Cerebellar cortex (tissue), 1 donor: Measurements from ENCODE around the gene SULT2B1.

ENCODE experiments used
- DNase-seq: peaks from one replicate; pipeline ENCODE4 v3.0.0-alpha.2; 2015; ENCODE audit warnings: low spot score

The SULT2B1 gene

GRCh38 chr19:48600679-48601417 lies 48.9 kb downstream of the SULT2B1 start:
- no peak for DNase-seq

- DNase-seq: no peak
These were observed 51.0 kb downstream of the SULT2B1 start for GRCh38 chr19:48603001-48603400.

GRCh38 chr19:48603449-48603848 lies 51.5 kb downstream of the SULT2B1 start:
- no peak for DNase-seq

- no peak for DNase-seq
These were observed 51.9 kb downstream of the SULT2B1 start for GRCh38 chr19:48603850-48604249.

- DNase-seq: no peak
These were observed 54.7 kb downstream of the SULT2B1 start, which contains the start of gene SPACA4 for GRCh38 chr19:48606463-48607358. Gene SPACA4 (plus strand): TSS chr19:48606742. CDS start chr19:48606979, 237 bp downstream.

GRCh38 chr19:48607359-48607755 lies 55.4 kb downstream of the SULT2B1 start:
- DNase-seq: no peak

- no peak for DNase-seq
These were observed 56.9 kb downstream of the SULT2B1 start for GRCh38 chr19:48608798-48609263.

GRCh38 chr19:48609571-48610108 lies 57.7 kb downstream of the SULT2B1 start:
- DNase-seq: no peak

- DNase-seq: no peak
These were observed 59.9 kb downstream of the SULT2B1 start for GRCh38 chr19:48611872-48612271.

GRCh38 chr19:48613024-48613851 lies 61.3 kb downstream of the SULT2B1 start:
- DNase-seq: no peak

GRCh38 chr19:48613852-48614435 lies 62.0 kb downstream of the SULT2B1 start:
- no peak for DNase-seq

- no peak for DNase-seq
These were observed 62.7 kb downstream of the SULT2B1 start, which contains the start of gene FAM83E for GRCh38 chr19:48614436-48615230. Gene FAM83E (minus strand): TSS chr19:48615076. CDS start chr19:48613372, 1,704 bp downstream.

- DNase-seq: no peak
These were observed 63.5 kb downstream of the SULT2B1 start for GRCh38 chr19:48615231-48616040.

- DNase-seq: no peak
These were observed 64.1 kb downstream of the SULT2B1 start for GRCh38 chr19:48616041-48616436.

- DNase-seq: no peak
These were observed 64.6 kb downstream of the SULT2B1 start for GRCh38 chr19:48616491-48617056.

GRCh38 chr19:48617146-48617937 lies 65.4 kb downstream of the SULT2B1 start:
- no peak for DNase-seq

- no peak for DNase-seq
These were observed 66.4 kb downstream of the SULT2B1 start for GRCh38 chr19:48618278-48618915.
